ENCODE data around the gene SCD. TPM values are rescaled to one million over a fixed set of nuclear protein-coding genes. Genes with fewer than 3 reads are reported as not detected.

SCD gene
- total and polyA plus RNA-seq, 9 of the 15 experiments (the other 6 are each of a cell fraction or from before 2014, with no cell fraction given) = 114 to 486 (median 188) TPM

- no peak for TF ChIP-seq ZNF318 (IDR thresholded peaks at IDR 0.05; ENCODE audit: borderline replicate concordance in 1 of 2, low read depth in 1 of 2)
Measured at GRCh38 chr10:100303724-100304319, 43.2 kb upstream of the SCD start (continued).
